ENCODE results near the gene SMAD1.

The SMAD1 gene

DNA sequence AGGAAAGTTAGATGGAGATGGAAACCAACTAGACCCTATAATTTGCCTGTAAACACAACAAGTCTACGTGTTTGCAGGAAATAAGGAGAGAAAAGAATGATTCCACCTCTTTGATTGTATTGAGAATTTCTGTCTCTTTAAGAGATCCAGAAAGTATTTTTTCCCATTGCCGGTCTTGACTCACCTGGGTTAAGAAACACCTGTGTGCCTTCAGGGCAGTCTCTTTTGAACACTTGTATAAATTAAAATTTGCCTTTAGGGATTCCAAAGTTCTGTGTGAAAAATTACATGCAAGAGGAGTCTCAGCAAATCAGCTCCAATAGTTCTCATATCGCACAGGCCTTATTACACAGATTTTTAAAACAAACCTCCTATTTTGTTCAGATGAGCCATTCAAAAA, 46.0 kb upstream of the SMAD1 start (continued):
- TF ChIP-seq, protein P1, sequence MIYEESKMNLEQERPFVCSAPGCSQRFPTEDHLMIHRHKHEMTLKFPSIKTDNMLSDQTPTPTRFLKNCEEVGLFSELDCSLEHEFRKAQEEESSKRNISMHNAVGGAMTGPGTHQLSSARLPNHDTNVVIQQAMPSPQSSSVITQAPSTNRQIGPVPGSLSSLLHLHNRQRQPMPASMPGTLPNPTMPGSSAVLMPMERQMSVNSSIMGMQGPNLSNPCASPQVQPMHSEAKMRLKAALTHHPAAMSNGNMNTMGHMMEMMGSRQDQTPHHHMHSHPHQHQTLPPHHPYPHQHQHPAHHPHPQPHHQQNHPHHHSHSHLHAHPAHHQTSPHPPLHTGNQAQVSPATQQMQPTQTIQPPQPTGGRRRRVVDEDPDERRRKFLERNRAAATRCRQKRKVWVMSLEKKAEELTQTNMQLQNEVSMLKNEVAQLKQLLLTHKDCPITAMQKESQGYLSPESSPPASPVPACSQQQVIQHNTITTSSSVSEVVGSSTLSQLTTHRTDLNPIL (CRISPR knock-in tag; IDR thresholded peaks at IDR 0.05; ENCODE audit: low read depth) = no peak

DNA sequence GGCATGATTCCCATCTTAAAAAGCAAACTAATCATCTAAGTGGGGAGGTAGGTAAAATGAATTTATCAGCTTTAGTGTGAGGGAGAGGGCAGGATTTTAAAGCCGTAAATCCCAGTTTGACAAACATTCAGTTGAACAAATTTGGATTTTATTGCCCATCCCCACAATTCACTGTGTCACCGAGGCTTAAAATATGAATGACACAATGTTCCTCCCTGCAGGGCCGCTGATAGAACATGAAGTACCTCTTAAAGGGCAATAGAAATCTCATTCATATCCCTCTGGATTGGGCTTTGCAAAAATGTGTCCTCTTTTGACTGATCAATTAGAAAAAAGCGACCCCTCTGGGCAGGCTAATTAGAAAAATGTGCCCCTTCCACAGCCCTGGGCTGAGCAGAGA, 45.5 kb upstream of the SMAD1 start:
- TF ChIP-seq SNAI2 (CRISPR knock-in tag; IDR thresholded peaks at IDR 0.05) (no peak), ESRRG (CRISPR knock-in tag; IDR thresholded peaks at IDR 0.05) (no peak), CSDC2 (CRISPR knock-in tag; IDR thresholded peaks at IDR 0.05) (no peak), PATZ1 (CRISPR knock-in tag; IDR thresholded peaks at IDR 0.05; ENCODE audit: borderline replicate concordance) (no peak), ZFP3 (CRISPR knock-in tag; IDR thresholded peaks at IDR 0.05) (no peak), OSR1 (CRISPR knock-in tag; IDR thresholded peaks at IDR 0.05) (no peak), ZNF8 (CRISPR knock-in tag; IDR thresholded peaks at IDR 0.05) (no peak)
- TF ChIP-seq, protein P2, sequence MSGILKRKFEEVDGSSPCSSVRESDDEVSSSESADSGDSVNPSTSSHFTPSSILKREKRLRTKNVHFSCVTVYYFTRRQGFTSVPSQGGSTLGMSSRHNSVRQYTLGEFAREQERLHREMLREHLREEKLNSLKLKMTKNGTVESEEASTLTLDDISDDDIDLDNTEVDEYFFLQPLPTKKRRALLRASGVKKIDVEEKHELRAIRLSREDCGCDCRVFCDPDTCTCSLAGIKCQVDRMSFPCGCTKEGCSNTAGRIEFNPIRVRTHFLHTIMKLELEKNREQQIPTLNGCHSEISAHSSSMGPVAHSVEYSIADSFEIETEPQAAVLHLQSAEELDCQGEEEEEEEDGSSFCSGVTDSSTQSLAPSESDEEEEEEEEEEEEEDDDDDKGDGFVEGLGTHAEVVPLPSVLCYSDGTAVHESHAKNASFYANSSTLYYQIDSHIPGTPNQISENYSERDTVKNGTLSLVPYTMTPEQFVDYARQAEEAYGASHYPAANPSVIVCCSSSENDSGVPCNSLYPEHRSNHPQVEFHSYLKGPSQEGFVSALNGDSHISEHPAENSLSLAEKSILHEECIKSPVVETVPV (CRISPR knock-in tag; IDR thresholded peaks at IDR 0.05) = no peak

GRCh38 chr4:145436796-145437195, 44.9 kb upstream of the SMAD1 start:
- TF ChIP-seq, protein P2 (CRISPR knock-in tag; IDR thresholded peaks at IDR 0.05) = no peak
- no peak for TF ChIP-seq ZNF70 (CRISPR knock-in tag; IDR thresholded peaks at IDR 0.05)
- TF ChIP-seq POU6F1 (CRISPR knock-in tag; IDR thresholded peaks at IDR 0.05; ENCODE audit: borderline replicate concordance, low read depth) = no peak
- no peak for TF ChIP-seq ESRRG (CRISPR knock-in tag; IDR thresholded peaks at IDR 0.05)
- no peak for TF ChIP-seq ZFP30 (CRISPR knock-in tag; IDR thresholded peaks at IDR 0.05)
- TF ChIP-seq PATZ1 (CRISPR knock-in tag; IDR thresholded peaks at IDR 0.05; ENCODE audit: borderline replicate concordance) = no peak
- TF ChIP-seq ISL1 (CRISPR knock-in tag; IDR thresholded peaks at IDR 0.05) = no peak
- no peak for ATAC-seq

More for the DNA sequence above, 45.5 kb upstream of the SMAD1 start:
- ATAC-seq = no peak

GRCh38 chr4:145437466-145437865, 44.2 kb upstream of the SMAD1 start:
- ATAC-seq = no peak
- TF ChIP-seq ESRRG (CRISPR knock-in tag; IDR thresholded peaks at IDR 0.05) = no peak

DNA sequence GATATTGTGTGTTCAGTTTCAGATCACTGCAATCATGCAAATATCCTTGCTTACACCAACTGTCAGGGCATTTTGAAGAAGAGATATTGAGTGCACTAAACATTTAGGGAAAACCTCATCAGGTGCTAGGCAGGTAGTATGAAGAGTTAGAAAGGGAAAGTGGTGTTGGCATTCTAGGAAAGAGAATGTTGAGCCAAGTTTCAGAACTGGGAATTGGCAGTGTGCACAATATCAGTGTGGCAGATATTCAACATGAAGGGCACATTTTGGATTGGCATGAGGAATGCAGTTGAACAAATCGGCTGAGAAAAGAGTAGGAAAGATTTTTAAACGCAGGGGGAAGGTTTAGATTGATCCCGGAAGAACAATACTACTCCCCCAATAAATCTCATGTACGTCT, 43.4 kb upstream of the SMAD1 start:
- no peak for TF ChIP-seq OSR1 (CRISPR knock-in tag; IDR thresholded peaks at IDR 0.05)
- TF ChIP-seq ZC3H10 (CRISPR knock-in tag; IDR thresholded peaks at IDR 0.05) = no peak
- TF ChIP-seq, protein P3, sequence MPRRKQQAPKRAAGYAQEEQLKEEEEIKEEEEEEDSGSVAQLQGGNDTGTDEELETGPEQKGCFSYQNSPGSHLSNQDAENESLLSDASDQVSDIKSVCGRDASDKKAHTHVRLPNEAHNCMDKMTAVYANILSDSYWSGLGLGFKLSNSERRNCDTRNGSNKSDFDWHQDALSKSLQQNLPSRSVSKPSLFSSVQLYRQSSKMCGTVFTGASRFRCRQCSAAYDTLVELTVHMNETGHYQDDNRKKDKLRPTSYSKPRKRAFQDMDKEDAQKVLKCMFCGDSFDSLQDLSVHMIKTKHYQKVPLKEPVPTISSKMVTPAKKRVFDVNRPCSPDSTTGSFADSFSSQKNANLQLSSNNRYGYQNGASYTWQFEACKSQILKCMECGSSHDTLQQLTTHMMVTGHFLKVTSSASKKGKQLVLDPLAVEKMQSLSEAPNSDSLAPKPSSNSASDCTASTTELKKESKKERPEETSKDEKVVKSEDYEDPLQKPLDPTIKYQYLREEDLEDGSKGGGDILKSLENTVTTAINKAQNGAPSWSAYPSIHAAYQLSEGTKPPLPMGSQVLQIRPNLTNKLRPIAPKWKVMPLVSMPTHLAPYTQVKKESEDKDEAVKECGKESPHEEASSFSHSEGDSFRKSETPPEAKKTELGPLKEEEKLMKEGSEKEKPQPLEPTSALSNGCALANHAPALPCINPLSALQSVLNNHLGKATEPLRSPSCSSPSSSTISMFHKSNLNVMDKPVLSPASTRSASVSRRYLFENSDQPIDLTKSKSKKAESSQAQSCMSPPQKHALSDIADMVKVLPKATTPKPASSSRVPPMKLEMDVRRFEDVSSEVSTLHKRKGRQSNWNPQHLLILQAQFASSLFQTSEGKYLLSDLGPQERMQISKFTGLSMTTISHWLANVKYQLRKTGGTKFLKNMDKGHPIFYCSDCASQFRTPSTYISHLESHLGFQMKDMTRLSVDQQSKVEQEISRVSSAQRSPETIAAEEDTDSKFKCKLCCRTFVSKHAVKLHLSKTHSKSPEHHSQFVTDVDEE (CRISPR knock-in tag; IDR thresholded peaks at IDR 0.05) = no peak

More for the DNA sequence above, 43.4 kb upstream of the SMAD1 start:
- no peak for ATAC-seq
